Stimulated activated CD8-positive, alpha-beta memory T cell treated with anti-CD3 and anti-CD28 coated beads, Interleukin-7, amount 100 ng/mL, for 4 hours (primary cell): Measurements from ENCODE around the gene OR10A5.
"Not testable (repeated sequence)": the region's sequence is repeated elsewhere in the genome, so short reads cannot be mapped to it uniquely, and the experiment has no call there.

Experiments
- DNase-seq, 2 donors: peaks; one replicate each; pipeline ENCODE4 v3.0.0-alpha.2; 2020; ENCODE audit warnings: low read depth in 2 of 2

Gene OR10A5

DNA sequence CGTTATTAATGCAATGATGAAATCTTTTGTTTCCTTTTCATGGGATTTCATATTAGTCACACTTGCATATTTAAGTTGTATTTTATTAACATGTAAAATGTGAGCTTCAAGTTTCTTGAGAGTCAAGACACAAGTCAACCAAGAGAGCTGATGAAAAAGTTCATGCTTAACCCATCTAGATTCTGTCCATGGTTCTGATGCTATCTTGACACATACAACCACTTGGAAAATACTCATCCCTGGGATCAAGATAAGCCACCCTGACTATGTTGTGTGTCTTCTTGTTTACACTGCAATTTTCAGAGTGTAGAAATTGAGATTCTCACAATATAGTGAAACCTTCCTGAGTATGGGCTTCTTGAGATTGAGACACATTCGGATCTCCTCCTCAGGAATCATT lies 30.3 kb downstream of the OR10A5 start:
- DNase-seq, result no peak

- no peak for DNase-seq
Observed at GRCh38 chr11:6876325-6876724, 30.8 kb downstream of the OR10A5 start, which contains the start of gene OR10A4. TSS of gene OR10A4 (plus strand) at chr11:6876625. CDS start at chr11:6876648, 23 bp downstream.

DNA sequence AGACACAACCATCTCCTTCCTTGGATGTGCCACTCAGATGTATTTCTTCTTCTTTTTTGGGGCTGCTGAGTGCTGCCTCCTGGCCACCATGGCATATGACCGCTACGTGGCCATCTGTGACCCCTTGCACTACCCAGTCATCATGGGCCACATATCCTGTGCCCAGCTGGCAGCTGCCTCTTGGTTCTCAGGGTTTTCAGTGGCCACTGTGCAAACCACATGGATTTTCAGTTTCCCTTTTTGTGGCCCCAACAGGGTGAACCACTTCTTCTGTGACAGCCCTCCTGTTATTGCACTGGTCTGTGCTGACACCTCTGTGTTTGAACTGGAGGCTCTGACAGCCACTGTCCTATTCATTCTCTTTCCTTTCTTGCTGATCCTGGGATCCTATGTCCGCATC lies 31.4 kb downstream of the OR10A5 start:
- DNase-seq, result no peak

DNA sequence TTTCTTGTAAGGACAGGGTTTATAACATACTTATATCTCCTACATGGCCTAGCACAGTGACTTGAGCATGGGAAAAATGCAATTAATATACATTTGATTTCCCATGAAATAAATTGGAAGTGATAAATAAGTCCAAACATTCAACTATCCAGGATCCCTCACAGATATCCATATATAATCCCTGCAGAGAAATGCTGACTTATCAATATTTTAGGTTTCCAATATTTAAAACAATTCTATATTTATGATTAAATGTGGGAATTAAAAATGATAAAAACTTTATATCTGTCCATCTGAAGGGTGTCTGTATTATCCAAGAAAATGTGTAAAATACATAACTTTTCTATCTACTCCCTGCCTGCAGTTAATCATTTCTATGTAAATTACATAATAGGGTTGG lies 37.3 kb downstream of the OR10A5 start:
- no peak for DNase-seq

DNA sequence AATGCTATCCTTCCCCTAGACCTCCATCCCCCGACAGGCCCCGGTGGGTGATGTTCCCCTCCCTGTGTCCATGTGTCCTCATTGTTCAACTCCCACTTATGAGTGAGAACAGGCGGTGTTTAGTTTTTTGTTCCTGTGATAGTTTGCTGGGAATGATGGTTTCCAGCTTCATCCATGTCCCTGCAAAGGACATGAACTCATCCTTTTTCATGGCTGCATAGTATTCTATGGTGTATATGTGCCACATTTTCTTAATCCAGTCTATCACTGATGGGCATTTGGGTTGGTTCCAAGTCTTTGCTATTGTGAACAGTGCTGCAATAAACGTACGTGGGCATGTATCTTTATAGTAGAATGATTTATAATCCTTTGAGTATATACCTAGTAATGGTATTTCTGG lies 42.2 kb downstream of the OR10A5 start:
- not testable (repeated sequence) for DNase-seq

- DNase-seq, result no peak
Observed at GRCh38 chr11:6888830-6889229, 43.3 kb downstream of the OR10A5 start.

DNA sequence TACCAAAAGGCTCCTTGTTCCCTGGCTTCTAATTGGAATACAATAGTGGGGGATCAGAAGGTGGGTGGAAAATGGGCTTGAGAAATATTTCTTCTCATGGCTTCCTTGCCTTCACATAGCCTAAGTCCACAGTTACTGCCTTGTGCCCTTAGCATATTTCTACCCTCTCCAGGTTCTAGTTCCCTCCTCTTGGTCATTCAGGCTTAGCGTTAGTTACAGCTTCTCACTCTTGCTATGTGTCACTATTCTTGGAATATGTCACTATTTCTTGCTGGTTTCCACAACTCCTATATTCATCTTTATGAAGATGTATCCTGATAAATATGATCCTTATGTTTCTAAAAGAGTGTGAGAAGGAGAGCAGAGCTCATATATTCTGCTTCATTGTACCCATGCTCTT lies 44.4 kb downstream of the OR10A5 start:
- no peak for DNase-seq

DNA sequence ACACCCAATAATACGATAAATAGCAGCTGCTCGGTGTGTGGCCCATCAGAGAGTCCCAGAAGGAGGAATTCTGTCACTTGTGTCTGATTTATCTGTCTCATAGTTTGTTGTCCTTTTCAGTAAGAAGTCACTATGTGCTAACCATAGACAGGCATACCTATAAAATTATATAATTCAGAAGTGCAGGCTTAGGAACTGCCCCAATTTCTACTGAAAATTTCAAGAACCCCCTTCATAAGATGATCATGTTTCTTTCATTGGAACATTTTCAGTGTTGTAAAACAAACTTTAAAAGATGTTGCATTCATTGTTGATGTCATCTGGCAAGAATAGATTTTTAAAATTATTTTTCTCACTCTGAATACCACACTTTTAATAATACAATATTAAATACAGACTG lies 46.9 kb downstream of the OR10A5 start, which contains the start of gene OR2D2:
Gene OR2D2, minus strand, starts transcription at position 101 of the 400 bp plus-strand sequence. Its CDS starts 0 bp downstream, at position 101.
- DNase-seq, result no peak

DNA sequence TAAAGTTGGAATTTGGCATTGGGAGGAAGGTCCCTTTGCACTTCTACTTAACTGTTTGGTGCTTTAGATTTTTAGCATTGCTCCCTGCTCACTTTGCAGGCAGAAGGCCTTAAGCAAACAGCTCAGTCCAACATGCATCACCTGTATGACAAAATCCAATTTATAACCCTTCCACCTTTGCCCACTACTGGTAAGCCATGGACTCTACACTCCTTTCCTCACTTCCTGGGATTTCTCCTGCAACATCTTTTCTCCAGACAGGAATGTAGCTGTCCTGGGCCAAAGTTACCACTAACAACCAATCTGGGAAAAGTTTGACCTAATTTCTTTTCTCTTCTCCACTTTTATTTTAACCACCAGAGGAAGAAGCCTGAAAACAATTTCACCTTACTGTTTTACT lies 48.6 kb downstream of the OR10A5 start:
- no peak for DNase-seq

DNA sequence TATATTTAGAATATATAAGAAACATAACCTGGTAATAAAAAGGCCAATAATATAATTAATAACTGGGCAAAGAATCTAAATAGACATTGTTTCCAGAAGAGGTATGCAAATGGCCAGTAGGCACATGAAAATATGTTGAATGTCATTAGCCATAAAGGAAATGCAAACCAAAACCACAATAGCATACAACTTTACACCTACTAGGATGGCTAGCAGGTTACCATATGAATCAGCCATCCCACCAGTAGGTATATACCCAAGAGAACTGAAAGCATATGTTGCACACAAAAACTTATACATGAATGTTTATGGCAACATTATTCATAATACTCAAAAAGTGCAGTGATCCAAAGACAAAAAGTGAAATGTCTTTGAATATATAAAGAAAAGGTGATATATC lies 49.5 kb downstream of the OR10A5 start:
- DNase-seq, result no peak
